IMR-90 (cell line): Measurements from ENCODE around the gene HOXC13. TPM values are rescaled to one million over a fixed set of nuclear protein-coding genes. Genes with fewer than 3 reads are reported as not detected.

ENCODE experiments used
- ATAC-seq: fragments of 200-7000 bp; cut with Tn5 transposase; 2 replicates; pipeline ENCODE4 v1.9.1; 2020; ENCODE audit warnings: low read depth, mild to moderate bottlenecking, moderate library complexity
- BruUV-seq: library from RNA; stranded (reverse); fragments of 400-500 nt; replicated peaks from 2 replicates; lab custom pipeline; 2021; lab: Mats Ljungman, UMichigan
- CTCF ChIA-PET: fragments of 300-600 bp; formaldehyde crosslinking; extraction: SDS; loops from one replicate; lab custom pipeline; 2021; ENCODE audit warnings: antibody characterized with exemption; lab: Yijun Ruan, JAX
- POLR2A ChIA-PET: fragments of 300-600 bp; sonication (Branson Sonifier 250); formaldehyde crosslinking; loops from one replicate; lab custom pipeline; 2022; ENCODE audit warnings: antibody characterized with exemption; ENCODE audit not compliant: unreplicated experiment; lab: Charles Lee
- DNase-seq: peaks from one replicate; pipeline ENCODE4 v3.0.0; 2013
- H2AFZ ChIP-seq: replicated peaks from 2 replicates; pipeline ENCODE3; 2013; ENCODE audit warnings: low read length, mild to moderate bottlenecking; ENCODE audit not compliant: poor library complexity
- H2AK5ac ChIP-seq: 2 replicates; pipeline ENCODE4 v1.6.1; 2013; ENCODE audit warnings: low read depth, low read length, inconsistent platforms
- H2AK9ac ChIP-seq: replicated peaks from 2 replicates; pipeline ENCODE3; 2013; ENCODE audit warnings: mild to moderate bottlenecking, low read depth, low read length, moderate library complexity; ENCODE audit not compliant: poor library complexity
- H2BK120ac ChIP-seq: 2 replicates; pipeline ENCODE4 v1.6.1; 2013; ENCODE audit warnings: low read depth, low read length, inconsistent platforms
- H2BK15ac ChIP-seq: 3 replicates; pipeline ENCODE4 v1.6.1; 2013; ENCODE audit warnings: low read depth, low read length, inconsistent platforms
- H2BK20ac ChIP-seq: 2 replicates; pipeline ENCODE4 v1.6.1; 2013; ENCODE audit warnings: low read depth, mild to moderate bottlenecking, inconsistent platforms, low read length, moderate library complexity
- H2BK5ac ChIP-seq: 2 replicates; pipeline ENCODE4 v1.6.1; 2013; ENCODE audit warnings: mild to moderate bottlenecking, low read depth, low read length, inconsistent platforms; ENCODE audit not compliant: poor library complexity, severe bottlenecking
- H3K14ac ChIP-seq: replicated peaks from 2 replicates; pipeline ENCODE4 v1.6.1; 2013; ENCODE audit warnings: low read depth, low read length, inconsistent platforms
- H3K18ac ChIP-seq: 2 replicates; pipeline ENCODE4 v1.6.1; 2013; ENCODE audit warnings: low read depth, low read length, control low read depth
- H3K23ac ChIP-seq: 2 replicates; pipeline ENCODE4 v1.6.1; 2013; ENCODE audit warnings: low read depth, low read length, inconsistent platforms
- H3K27ac ChIP-seq: 2 replicates; pipeline ENCODE4 v1.5.1; 2013; ENCODE audit warnings: mild to moderate bottlenecking, control low read depth, low read length; ENCODE audit not compliant: insufficient read depth
- H3K27me3 ChIP-seq: 2 replicates; pipeline ENCODE4 v1.6.1; 2013; ENCODE audit warnings: low read length; ENCODE audit not compliant: control insufficient read depth, insufficient read depth
- H3K36me3 ChIP-seq: 2 replicates; pipeline ENCODE4 v1.6.1; 2013; ENCODE audit warnings: low read length, mixed read lengths; ENCODE audit not compliant: control insufficient read depth, insufficient read depth
- H3K4ac ChIP-seq: 2 replicates; pipeline ENCODE4 v1.6.1; 2013; ENCODE audit warnings: low read depth, low read length, inconsistent platforms
- H3K4me1 ChIP-seq: 2 replicates; pipeline ENCODE4 v1.6.1; 2013; ENCODE audit warnings: low read length, mixed read lengths; ENCODE audit not compliant: control insufficient read depth, insufficient read depth
- H3K4me2 ChIP-seq: 2 replicates; pipeline ENCODE4 v1.6.1; 2013; ENCODE audit warnings: low read depth, mild to moderate bottlenecking, control low read depth, low read length, moderate library complexity
- H3K4me3 ChIP-seq: 2 replicates; pipeline ENCODE4 v1.5.1; 2013; ENCODE audit warnings: low read depth, mild to moderate bottlenecking, control low read depth, low read length, moderate library complexity; ENCODE audit not compliant: insufficient read depth
- H3K56ac ChIP-seq: 2 replicates; pipeline ENCODE4 v1.6.1; 2013; ENCODE audit warnings: low read length, inconsistent platforms; ENCODE audit not compliant: insufficient read depth; ENCODE audit errors: extremely low read depth
- H3K79me1 ChIP-seq, 2 experiments: 2 replicates each; pipeline ENCODE4 v1.6.1; 2013; ENCODE audit warnings: low read length in 2 of 2, inconsistent platforms in 1 of 2, low read depth in 1 of 2
- H3K9ac ChIP-seq: 2 replicates; pipeline ENCODE4 v1.6.1; 2013; ENCODE audit warnings: low read depth, low read length, control low read depth
- H3K9me1 ChIP-seq: 2 replicates; pipeline ENCODE4 v1.6.1; 2013; ENCODE audit warnings: low read length, inconsistent platforms; ENCODE audit not compliant: insufficient read depth
- H3K9me3 ChIP-seq: 2 replicates; pipeline ENCODE4 v1.6.1; 2013; ENCODE audit warnings: low read length; ENCODE audit not compliant: control insufficient read depth, insufficient read depth
- H4K20me1 ChIP-seq: 2 replicates; pipeline ENCODE4 v1.6.1; 2013; ENCODE audit warnings: low read length, inconsistent platforms; ENCODE audit not compliant: insufficient read depth
- H4K5ac ChIP-seq: 2 replicates; pipeline ENCODE4 v1.6.1; 2013; ENCODE audit warnings: mild to moderate bottlenecking, low read depth, low read length, control low read depth
- H4K8ac ChIP-seq, 2 experiments: 2 replicates each; pipeline ENCODE4 v1.6.1; 2013; ENCODE audit warnings: low read depth in 2 of 2, low read length in 2 of 2, control low read depth in 1 of 2, inconsistent platforms in 1 of 2
- H4K91ac ChIP-seq: 2 replicates; pipeline ENCODE4 v1.6.1; 2013; ENCODE audit warnings: low read depth, low read length, inconsistent platforms; ENCODE audit not compliant: insufficient read depth
- BHLHE40 ChIP-seq: fragments of 150-350 bp; IDR thresholded peaks from 2 replicates; pipeline ENCODE4 v1.6.1; 2016; ENCODE audit warnings: mild to moderate bottlenecking, low read depth, low read length
- CEBPB ChIP-seq: IDR thresholded peaks from 2 replicates; pipeline ENCODE4 v1.6.1; 2012; ENCODE audit warnings: low read depth, low read length, improper control_type of control experiment
- CHD1 ChIP-seq: IDR thresholded peaks from 2 replicates; pipeline ENCODE4 v1.6.1; 2012; ENCODE audit warnings: low read depth, low read length, improper control_type of control experiment
- CTCF ChIP-seq: conservative IDR thresholded peaks from 2 replicates; pipeline ENCODE4 v1.5.1; 2012; ENCODE audit warnings: mild to moderate bottlenecking, low read depth, low read length, improper control_type of control experiment
- ELK1 ChIP-seq: fragments of 150-350 bp; IDR thresholded peaks from 2 replicates; pipeline ENCODE4 v1.6.1; 2016; ENCODE audit warnings: low read depth, mild to moderate bottlenecking, low read length, moderate library complexity, borderline replicate concordance
- FOS ChIP-seq: fragments of 150-350 bp; IDR thresholded peaks from 2 replicates; pipeline ENCODE4 v1.6.1; 2016; ENCODE audit warnings: low read depth, low read length
- MAFK ChIP-seq: IDR thresholded peaks from 2 replicates; pipeline ENCODE4 v1.6.1; 2012; ENCODE audit warnings: low read depth, low read length, improper control_type of control experiment
- MAZ ChIP-seq: IDR thresholded peaks from 2 replicates; pipeline ENCODE4 v1.6.1; 2012; ENCODE audit warnings: low read depth, mild to moderate bottlenecking, low read length, improper control_type of control experiment, moderate library complexity, borderline replicate concordance
- MXI1 ChIP-seq: IDR thresholded peaks from 2 replicates; pipeline ENCODE4 v1.6.1; 2012; ENCODE audit warnings: low read depth, mild to moderate bottlenecking, low read length, moderate library complexity, borderline replicate concordance
- NFE2L2 ChIP-seq: fragments of 150-350 bp; IDR thresholded peaks from 2 replicates; pipeline ENCODE4 v1.6.1; 2016; ENCODE audit warnings: low read depth, mild to moderate bottlenecking, low read length
- POLR2A ChIP-seq: IDR thresholded peaks from 2 replicates; pipeline ENCODE4 v1.6.1; 2012; ENCODE audit warnings: mild to moderate bottlenecking, low read depth, low read length
- RAD21 ChIP-seq: IDR thresholded peaks from 2 replicates; pipeline ENCODE4 v1.6.1; 2012; ENCODE audit warnings: low read length, improper control_type of control experiment
- RCOR1 ChIP-seq: IDR thresholded peaks from 2 replicates; pipeline ENCODE4 v1.6.1; 2012; ENCODE audit warnings: mild to moderate bottlenecking, low read length, improper control_type of control experiment; ENCODE audit not compliant: insufficient replicate concordance
- RFX5 ChIP-seq: IDR thresholded peaks from 2 replicates; pipeline ENCODE4 v1.8.0; 2012; ENCODE audit warnings: low read depth, mild to moderate bottlenecking, low read length, moderate library complexity
- SMC3 ChIP-seq: fragments of 150-350 bp; IDR thresholded peaks from 2 replicates; pipeline ENCODE4 v1.6.1; 2016; ENCODE audit warnings: low read depth, mild to moderate bottlenecking, antibody characterized with exemption, low read length, moderate library complexity
- USF2 ChIP-seq: fragments of 150-350 bp; IDR thresholded peaks from 2 replicates; pipeline ENCODE4 v1.6.1; 2017; ENCODE audit warnings: mild to moderate bottlenecking, antibody characterized with exemption, low read length, low read depth
- whole genome bisulfite sequencing, 2 experiments: methylation state at CpG; one replicate each; pipeline versions ENCODE4 v1.1.5 to v1.1.7; 2013; ENCODE audit warnings: missing lambda C conversion rate in 2 of 2; ENCODE audit not compliant: insufficient read length in 1 of 2; ENCODE audit errors: extremely low coverage in 2 of 2; 5-methylcytosine and 5-hydroxymethylcytosine counted together
- dilution Hi-C: fragments of 300-500 bp; cut with HindIII; formaldehyde crosslinking; loops from one replicate; pipeline ENCODE4 v1.14.3; 2018; ENCODE audit warnings: low sequenced_read_pairs; ENCODE audit not compliant: unreplicated experiment
- in situ Hi-C: fragments of 300-500 bp; cut with MboI; formaldehyde crosslinking; loops from 3 replicates; pipeline ENCODE4 v1.14.3; 2019; ENCODE audit warnings: low sequenced_read_pairs, inconsistent platforms, mixed read lengths
- intact Hi-C: fragments of 100-400 bp; cut with micrococcal nuclease; formaldehyde crosslinking; loops from 2 replicates; pipeline ENCODE4 v1.10.0; 2022
- polyA plus RNA-seq, 3 experiments: library from polyadenylated mRNA; depleted of rRNA; stranded (reverse); fragments of >200 nt; gene quantifications; 2 replicates each; pipeline ENCODE4 v1.2.3, GENCODE V29; 2012; ENCODE audit warnings: low replicate concordance in 1 of 3
- total RNA-seq: library from RNA; depleted of rRNA; stranded (reverse); fragments of >200 nt; gene quantifications from 2 replicates; pipeline ENCODE4 v1.2.3, GENCODE V29; 2012

HOXC13 gene
- total and polyA plus RNA-seq, 2 of the 4 experiments (the other 2 are of a cell fraction): not detected

GRCh38 chr12:53963005-53963404 is 24.4 kb downstream of the HOXC13 start:
- BruUV-seq: no TSS peak
- H3K9ac ChIP-seq: no peak overlapping the region
- dilution Hi-C loops: no loop called here

More at GRCh38 chr12:53963005-53963404, 24.4 kb downstream of the HOXC13 start:
- Histone ChIP-seq H3K4me1 (no peaks in the 10 kb centered on the region), H3K4me3 (no peak overlapping the region), H3K79me1 (no peaks in the 10 kb centered on the region), H2AFZ (no peak overlapping the region), H2AK5ac (no peak overlapping the region), H4K20me1 (no peaks in the 10 kb centered on the region), H4K91ac (no peak overlapping the region), H3K36me3 (no peaks in the 10 kb centered on the region), H4K8ac (no peak overlapping the region), H3K9me3 (peaks cover 7% of the 10 kb centered on the region), H3K14ac (no peak overlapping the region), H3K4ac (no peak overlapping the region), H2BK15ac (no peak overlapping the region), H3K23ac (no peak overlapping the region), H3K56ac (no peak overlapping the region), H3K4me2 (no peak overlapping the region), H4K5ac (no peak overlapping the region), H2AK9ac (no peak overlapping the region), H2BK20ac (no peak overlapping the region), H3K18ac (no peak overlapping the region), H3K9me1 (no peaks in the 10 kb centered on the region), H2BK120ac (no peak overlapping the region), H3K27me3 (peaks cover 93% of the 10 kb centered on the region), H2BK5ac (no peak overlapping the region), H3K27ac (no peak overlapping the region)
- POLR2A ChIA-PET: no interaction called here
- in situ Hi-C loops: no loop called here
- WGBS, 2 experiments: no CpG with 5 or more reads among the region's 7 CpGs
- TF ChIP-seq USF2 (no peak), SMC3 (no peak), POLR2A (no peak), MAFK (no peak), RFX5 (no peak), MXI1 (no peak), CEBPB (no peak), NFE2L2 (no peak), CTCF (no peak), RCOR1 (no peak), ELK1 (no peak), BHLHE40 (no peak), FOS (no peak), MAZ (no peak), CHD1 (no peak), RAD21 (no peak)
- DNase-seq (no peak), ATAC-seq (no peak)
- CTCF ChIA-PET: no interaction called here
- intact Hi-C loops: no loop called here
